SK-N-MC (cell line): ENCODE measurements around the gene XIRP1.
"Not testable (repeated sequence)": the region's sequence is repeated elsewhere in the genome, so short reads cannot be mapped to it uniquely, and the experiment has no call there.

Source experiments
- DNase-seq: peaks from one replicate; pipeline ENCODE4 v3.0.0-alpha.2; 2011; ENCODE audit warnings: low read depth, low spot score
- H3K27ac ChIP-seq: fragments of 200-600 bp; sonication (generic); 2 replicates; pipeline ENCODE4 v1.5.1; 2016; ENCODE audit warnings: mixed run types
- H3K36me3 ChIP-seq: fragments of 200-600 bp; sonication (generic); 2 replicates; pipeline ENCODE4 v1.6.1; 2017; ENCODE audit warnings: antibody characterized with exemption, low read length, mixed read lengths; ENCODE audit not compliant: insufficient read depth
- H3K4me3 ChIP-seq: fragments of 200-600 bp; sonication (generic); 2 replicates; pipeline ENCODE4 v1.5.1; 2016
- H3K9ac ChIP-seq: fragments of 200-600 bp; sonication (generic); 2 replicates; pipeline ENCODE4 v1.8.0; 2017; ENCODE audit warnings: mixed run types, mixed read lengths; ENCODE audit not compliant: insufficient read length
- H3K9me3 ChIP-seq: fragments of 200-600 bp; sonication (generic); 2 replicates; pipeline ENCODE4 v1.6.1; 2017; ENCODE audit warnings: low read depth, mild to moderate bottlenecking, antibody characterized with exemption, low read length, moderate library complexity, mixed read lengths
- EZH2 ChIP-seq: fragments of 200-600 bp; sonication (generic); IDR thresholded peaks from one replicate; pipeline ENCODE4 v1.6.1; 2017; ENCODE audit warnings: antibody characterized with exemption
- FOXP2 ChIP-seq: optimal IDR thresholded peaks from 2 replicates; pipeline ENCODE3; 2011; ENCODE audit warnings: mild to moderate bottlenecking, moderate library complexity; ENCODE audit not compliant: insufficient read depth; ENCODE audit errors: extremely low read length, control extremely low read depth
- POLR2AphosphoS5 ChIP-seq: IDR thresholded peaks from 2 replicates; pipeline ENCODE4 v1.6.1; 2012; ENCODE audit warnings: mild to moderate bottlenecking, low read depth, low read length, borderline replicate concordance

XIRP1 gene

DNA sequence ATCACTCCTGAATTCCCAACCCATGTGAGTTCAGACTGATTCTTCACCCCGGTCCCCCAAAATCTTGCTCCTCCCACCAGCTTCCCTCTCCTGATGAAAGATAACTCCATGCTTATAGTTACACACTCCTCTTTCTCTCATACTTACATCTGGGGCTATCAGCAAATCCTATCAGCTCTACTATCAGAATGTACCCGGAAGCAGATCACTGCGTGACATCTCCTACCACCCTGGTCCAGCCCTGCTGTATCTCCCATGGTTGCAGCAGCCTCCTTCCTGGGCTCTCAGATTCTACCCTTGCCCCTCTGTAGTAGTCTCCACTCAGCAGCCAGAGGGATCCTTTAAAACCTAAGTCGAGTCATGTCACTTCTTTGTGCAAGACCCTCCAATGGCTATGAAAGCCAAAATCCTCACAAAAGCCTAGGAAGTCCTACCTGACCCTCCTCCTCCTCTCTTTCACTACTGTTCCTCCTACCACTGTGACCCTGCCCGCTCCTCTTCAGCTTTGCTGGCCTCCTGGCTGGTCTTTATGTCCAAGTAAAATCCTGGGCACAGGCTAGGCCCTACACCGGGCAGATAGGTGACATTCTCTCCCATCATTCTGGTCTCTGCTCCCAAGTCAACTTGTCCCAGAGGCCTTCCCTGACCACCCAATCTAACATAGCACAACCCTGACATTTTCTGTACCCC is 16.2 kb downstream of the XIRP1 start:
- Histone ChIP-seq H3K27ac (no peak overlapping the region), H3K4me3 (no peak overlapping the region), H3K9me3 (no peaks in the 10 kb centered on the region), H3K36me3 (no peaks in the 10 kb centered on the region), H3K9ac (no peak overlapping the region)
- no peak for DNase-seq
- TF ChIP-seq POLR2AphosphoS5 (no peak), EZH2 (no peak), FOXP2 (no peak)

DNA sequence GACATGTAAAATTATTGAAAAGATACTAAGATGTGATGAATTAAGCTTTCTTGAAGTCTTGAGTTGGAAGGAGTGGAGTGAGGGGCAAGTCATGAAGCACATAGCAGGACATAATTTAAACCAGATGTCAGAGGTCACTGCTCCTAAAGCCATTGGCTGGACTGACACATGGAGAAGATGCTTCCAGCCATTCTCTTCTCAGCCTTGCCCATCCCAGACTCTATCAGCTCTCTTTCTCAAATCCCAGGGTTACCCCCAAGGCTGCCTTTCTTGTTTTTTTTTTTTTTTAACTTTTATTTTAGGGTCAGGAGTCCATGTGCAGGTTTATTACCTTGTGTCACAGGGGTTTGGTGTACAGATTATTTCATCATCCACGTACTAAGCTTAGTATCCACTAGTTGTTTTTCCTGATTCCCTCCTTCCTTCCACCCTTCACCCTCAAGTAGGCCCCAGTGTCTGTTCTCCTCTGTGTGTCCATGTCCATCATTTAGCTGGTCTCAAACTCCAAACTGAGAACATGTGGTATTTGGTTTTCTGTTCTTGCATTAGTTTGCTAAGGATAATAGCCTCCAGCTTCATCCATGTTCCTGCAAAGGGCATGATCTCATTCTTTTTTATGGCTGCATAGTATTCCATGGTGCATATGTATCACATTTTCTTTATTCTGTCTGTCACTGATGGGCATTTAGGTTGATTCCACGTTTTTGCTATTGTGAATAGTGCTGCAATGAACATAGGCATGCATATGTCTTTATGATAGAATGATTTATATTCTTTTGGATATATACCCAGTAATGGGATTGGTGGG is 18.9 kb downstream of the XIRP1 start:
- H3K9ac ChIP-seq = no peak overlapping the region
- H3K27ac ChIP-seq = no peak overlapping the region
- TF ChIP-seq EZH2 = no peak
- TF ChIP-seq FOXP2 = no peak
- no peak for TF ChIP-seq POLR2AphosphoS5
- H3K9me3 ChIP-seq = no peaks in the 10 kb centered on the region
- H3K36me3 ChIP-seq = no peaks in the 10 kb centered on the region
- DNase-seq = no peak
- H3K4me3 ChIP-seq = no peak overlapping the region

DNA sequence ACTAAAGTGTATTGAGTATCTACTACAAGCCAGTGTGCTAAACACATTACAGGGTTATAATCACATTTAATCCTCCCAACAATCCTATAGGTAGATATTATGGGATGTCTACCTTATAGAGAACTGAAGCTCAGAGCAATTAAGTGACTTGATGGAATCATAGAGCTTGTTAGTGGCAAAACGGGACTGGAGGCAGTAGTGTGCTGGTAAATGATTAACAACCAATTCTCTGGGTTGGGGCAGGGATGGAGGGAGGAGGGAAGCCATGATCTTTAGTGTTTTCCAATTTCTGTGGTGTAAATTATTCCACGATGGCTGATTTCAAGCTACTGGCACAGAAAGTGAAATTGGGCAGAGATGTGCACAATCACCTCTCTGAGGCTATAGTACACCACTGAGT is 20.5 kb downstream of the XIRP1 start:
- Histone ChIP-seq H3K4me3 (no peak overlapping the region), H3K9me3 (no peaks in the 10 kb centered on the region), H3K36me3 (no peaks in the 10 kb centered on the region), H3K27ac (no peak overlapping the region), H3K9ac (no peak overlapping the region)
- TF ChIP-seq POLR2AphosphoS5 (no peak), EZH2 (no peak), FOXP2 (no peak)
- no peak for DNase-seq

DNA sequence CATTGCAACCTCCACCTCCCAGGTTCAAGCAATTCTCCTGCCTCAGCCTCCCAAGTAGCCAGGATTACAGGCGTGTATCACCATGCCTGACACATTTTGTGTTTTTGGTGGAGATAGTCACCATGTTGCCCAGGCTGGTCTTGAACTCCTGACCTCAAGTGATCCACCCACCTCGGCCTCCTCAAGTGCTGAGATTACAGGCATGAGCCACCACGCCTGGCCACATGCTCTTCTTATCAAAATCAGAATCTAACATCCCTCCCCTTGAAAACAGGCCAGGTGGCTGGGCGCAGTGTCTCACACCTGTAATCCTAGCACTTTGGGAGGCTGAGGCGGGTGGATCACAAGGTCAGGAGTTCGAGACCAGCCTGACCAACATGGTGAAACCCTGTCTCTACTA is 21.5 kb downstream of the XIRP1 start:
- not testable (repeated sequence) for H3K4me3 ChIP-seq, H3K9ac ChIP-seq, H3K27ac ChIP-seq, H3K9me3 ChIP-seq, DNase-seq, H3K36me3 ChIP-seq

DNA sequence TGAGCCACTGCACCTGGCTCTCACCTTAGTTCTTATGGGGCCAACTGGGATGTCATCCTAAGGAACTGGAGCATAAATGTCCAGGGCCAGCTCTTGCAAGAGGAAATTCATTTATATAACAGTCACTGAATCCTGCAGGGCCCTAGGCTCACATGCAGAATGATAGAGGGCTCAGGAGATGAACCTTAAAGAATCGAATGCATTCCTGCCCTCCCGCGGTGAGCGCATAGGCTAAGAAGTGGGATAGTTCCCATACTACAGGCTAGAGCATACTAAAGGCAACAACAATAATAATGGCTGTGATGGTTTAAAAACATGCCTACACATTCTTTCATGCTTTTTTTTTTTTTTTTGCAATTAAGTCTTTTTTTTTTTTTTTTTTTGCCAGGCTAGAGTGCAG is 21.9 kb downstream of the XIRP1 start:
- no peak for DNase-seq
- Histone ChIP-seq H3K9ac (no peak overlapping the region), H3K27ac (no peak overlapping the region), H3K36me3 (no peaks in the 10 kb centered on the region), H3K4me3 (no peak overlapping the region), H3K9me3 (no peaks in the 10 kb centered on the region)
- TF ChIP-seq POLR2AphosphoS5 = no peak

DNA sequence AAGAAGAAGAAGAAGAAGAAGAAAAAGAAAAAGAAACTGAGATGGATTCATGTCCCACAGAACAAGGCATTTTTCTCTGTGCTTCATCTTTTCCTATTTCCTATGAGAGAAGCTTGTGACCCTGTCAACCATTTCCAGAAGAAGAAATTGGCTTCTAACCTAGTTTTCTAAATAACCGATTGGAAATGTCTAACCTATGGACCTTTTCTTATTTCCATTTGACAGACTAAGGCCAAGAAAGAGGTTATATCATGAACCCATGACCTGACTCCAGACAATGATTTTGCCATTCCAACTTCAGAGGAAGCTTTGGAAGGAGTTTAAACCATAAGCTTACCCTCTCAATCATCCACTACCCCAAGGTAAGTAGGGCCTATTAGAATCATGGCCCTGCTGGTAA is 22.7 kb downstream of the XIRP1 start:
- H3K36me3 ChIP-seq = no peaks in the 10 kb centered on the region
- DNase-seq = no peak
- no peak overlapping the region for H3K9ac ChIP-seq
- H3K9me3 ChIP-seq = no peaks in the 10 kb centered on the region
- TF ChIP-seq EZH2 (no peak), FOXP2 (no peak), POLR2AphosphoS5 (no peak)
- no peak overlapping the region for H3K27ac ChIP-seq
- no peak overlapping the region for H3K4me3 ChIP-seq

DNA sequence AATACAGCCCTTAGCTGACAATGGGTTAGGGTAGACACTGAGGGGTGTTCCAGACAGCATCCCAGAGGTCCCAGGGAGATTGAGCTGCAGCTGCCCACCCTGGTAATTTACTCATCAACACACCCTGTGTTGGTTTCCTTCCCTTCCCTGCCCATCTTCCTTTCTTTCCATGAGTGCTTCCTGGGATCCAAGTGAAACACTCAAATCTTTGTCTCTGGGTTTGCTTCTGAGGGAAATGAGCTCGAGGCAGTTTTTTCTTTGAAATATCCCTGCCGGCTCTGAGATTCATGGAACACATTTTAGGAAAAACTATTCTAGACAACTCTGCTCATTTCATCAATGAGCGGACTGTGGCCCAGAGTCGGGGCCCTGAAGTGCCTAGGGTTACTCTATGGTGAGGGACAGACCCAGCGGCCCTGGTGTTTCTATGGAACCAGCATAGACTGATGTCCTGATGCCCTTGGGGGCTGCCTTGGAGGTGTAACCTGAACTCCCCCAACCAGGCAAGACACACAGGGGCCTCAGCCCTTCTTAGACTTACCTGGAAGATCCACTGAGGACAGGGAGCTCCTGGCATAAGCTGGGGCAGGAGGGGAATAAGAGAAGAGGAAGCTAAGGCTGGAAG is 24.1 kb downstream of the XIRP1 start:
- TF ChIP-seq POLR2AphosphoS5 (no peak), EZH2 (no peak), FOXP2 (no peak)
- H3K9ac ChIP-seq = no peak overlapping the region

DNA sequence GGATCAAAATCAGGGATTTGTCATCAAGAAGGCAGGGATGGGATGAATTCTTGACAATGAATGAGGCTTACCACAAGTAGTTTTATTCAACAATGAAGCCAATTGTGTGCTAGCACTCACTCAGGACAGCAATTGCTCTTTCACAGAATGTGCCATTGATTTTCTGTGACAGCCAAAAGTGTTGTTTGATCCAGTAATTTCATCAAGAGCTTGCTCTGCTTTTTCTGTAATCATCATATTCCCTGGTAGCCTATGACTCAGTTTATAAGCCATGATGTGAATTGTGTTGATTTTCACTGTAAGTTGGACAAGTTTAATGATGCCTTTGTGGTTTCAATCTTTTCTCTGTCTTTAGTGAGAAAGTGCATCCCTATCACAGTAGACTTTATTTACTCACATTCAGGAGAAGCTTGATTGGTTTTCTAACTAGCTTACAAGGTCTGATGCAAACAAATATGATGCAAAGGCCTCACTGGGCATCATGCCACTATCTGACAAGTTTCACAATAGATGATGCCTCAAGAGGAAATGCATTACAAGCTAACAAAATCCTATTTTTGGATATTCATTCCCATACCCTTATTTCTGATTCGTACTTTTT is 25.4 kb downstream of the XIRP1 start:
- no peaks in the 10 kb centered on the region for H3K9me3 ChIP-seq
- DNase-seq = no peak
- no peak overlapping the region for H3K27ac ChIP-seq

More for the DNA sequence above, 24.1 kb downstream of the XIRP1 start:
- H3K27ac ChIP-seq = no peak overlapping the region
- H3K4me3 ChIP-seq = no peak overlapping the region
- H3K36me3 ChIP-seq = no peaks in the 10 kb centered on the region
- DNase-seq = no peak
- H3K9me3 ChIP-seq = no peaks in the 10 kb centered on the region

More for the DNA sequence above, 25.4 kb downstream of the XIRP1 start:
- no peak for TF ChIP-seq FOXP2
- no peak for TF ChIP-seq EZH2
- no peak for TF ChIP-seq POLR2AphosphoS5
- Histone ChIP-seq H3K9ac (no peak overlapping the region), H3K36me3 (no peaks in the 10 kb centered on the region), H3K4me3 (no peak overlapping the region)
